BJ (cell line): Measurements from ENCODE around the gene NOS1. TPM values are rescaled to one million over a fixed set of nuclear protein-coding genes. Genes with fewer than 3 reads are reported as not detected.
"Not testable (repeated sequence)": the region's sequence is repeated elsewhere in the genome, so short reads cannot be mapped to it uniquely, and the experiment has no call there.

Source experiments
- CTCF ChIA-PET: fragments of 350-600 bp; formaldehyde crosslinking; extraction: SDS; loops from one replicate; lab custom pipeline; 2021; ENCODE audit warnings: antibody characterized with exemption, inconsistent platforms; lab: Yijun Ruan, JAX
- POLR2A ChIA-PET: fragments of 300-600 bp; sonication (Branson Sonifier 250); formaldehyde crosslinking; extraction: SDS; loops from one replicate; lab custom pipeline; 2021; ENCODE audit warnings: antibody characterized with exemption; lab: Charles Lee
- DNase-seq: peaks from one replicate; pipeline ENCODE4 v3.0.0-alpha.2; 2011; ENCODE audit warnings: low read depth
- H3K27me3 ChIP-seq: 2 replicates; pipeline ENCODE4 v1.6.0; 2011; ENCODE audit warnings: low read length; ENCODE audit not compliant: control insufficient read depth, insufficient read depth
- H3K36me3 ChIP-seq: 2 replicates; pipeline ENCODE4 v1.5.1; 2011; ENCODE audit warnings: low read length; ENCODE audit not compliant: control insufficient read depth, insufficient read depth
- H3K4me3 ChIP-seq: 2 replicates; pipeline ENCODE4 v1.5.1; 2011; ENCODE audit warnings: low read depth, mild to moderate bottlenecking, control low read depth, low read length
- CTCF ChIP-seq: IDR thresholded peaks from 2 replicates; pipeline ENCODE4 v1.5.1; 2011; ENCODE audit warnings: low read depth, mild to moderate bottlenecking, control low read depth, inconsistent platforms, low read length, moderate library complexity; ENCODE audit not compliant: insufficient read depth
- polyA plus RNA-seq: library from polyadenylated mRNA; depleted of rRNA; stranded (reverse); fragments of >200 nt; gene quantifications from 2 replicates; pipeline ENCODE4 v1.2.3, GENCODE V29; 2011

Gene NOS1
- polyA plus RNA-seq, 1 experiment: not detected

DNA sequence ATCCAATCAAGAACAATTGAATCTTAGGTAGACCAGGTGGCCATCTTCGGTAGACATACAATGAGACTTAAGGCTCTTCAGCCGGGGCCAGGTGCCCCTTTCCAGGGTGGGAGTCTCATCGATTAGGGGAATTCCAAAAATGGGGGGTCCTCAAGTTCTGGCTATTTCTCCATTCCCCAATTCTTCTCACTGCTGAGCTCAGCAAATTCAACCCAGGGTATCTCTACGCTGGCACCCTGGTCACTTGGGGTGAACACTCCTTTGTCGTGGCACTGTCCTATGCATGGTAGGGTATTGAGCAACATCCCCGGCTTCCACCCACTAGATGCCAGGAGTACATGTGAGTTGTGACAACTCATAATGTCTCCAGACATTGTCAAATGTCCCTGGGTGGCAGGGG, 136.2 kb downstream of the NOS1 start:
- no peak for DNase-seq
- TF ChIP-seq CTCF: no peak
- H3K4me3 ChIP-seq: no peak overlapping the region
- H3K27me3 ChIP-seq: no peaks in the 10 kb centered on the region
- ChIA-PET POLR2A (no interaction called here), CTCF (interaction anchor here (0.9 to 1.9 kb wide), 2 partner anchors 11 to 142 kb away, joined by 3 to 10 read pairs; no protein-coding TSS in a partner anchor)
- no peaks in the 10 kb centered on the region for H3K36me3 ChIP-seq

DNA sequence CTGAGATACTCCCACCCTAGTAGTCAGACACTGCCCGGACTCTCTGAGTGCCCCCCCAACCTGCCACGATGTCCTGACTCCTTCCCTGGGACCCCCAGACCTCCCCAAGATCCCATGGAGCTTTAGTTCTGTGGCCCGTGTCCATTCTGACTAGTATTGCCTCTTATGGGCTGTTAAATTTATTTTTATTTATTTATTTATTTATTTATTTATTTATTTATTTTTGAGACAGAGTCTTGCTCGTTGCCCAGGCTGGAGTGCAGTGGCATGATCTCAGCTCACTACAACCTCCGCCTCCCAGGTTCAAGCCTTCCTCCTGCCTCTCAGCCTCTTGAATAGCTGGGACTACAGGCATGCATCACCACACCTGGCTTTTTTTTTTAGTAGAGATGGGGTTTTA, 140.5 kb downstream of the NOS1 start:
- H3K27me3 ChIP-seq, POLR2A ChIA-PET, H3K36me3 ChIP-seq, DNase-seq, H3K4me3 ChIP-seq: not testable (repeated sequence)
- CTCF ChIA-PET: interaction anchor here (0.9 to 1.5 kb wide), 5 partner anchors 9 to 653 kb away, joined by 3 to 4 read pairs (median 4); no protein-coding TSS in a partner anchor

GRCh38 chr12:117218149-117218548, 143.3 kb downstream of the NOS1 start:
- ChIA-PET POLR2A (no interaction called here), CTCF (interaction anchor here (1.0 kb wide), 1 partner anchor 149 kb away, joined by 3 read pairs; no protein-coding TSS in a partner anchor)
- no peak for DNase-seq
- H3K4me3 ChIP-seq: no peak overlapping the region
- no peak for TF ChIP-seq CTCF
- H3K36me3 ChIP-seq: no peaks in the 10 kb centered on the region
- no peaks in the 10 kb centered on the region for H3K27me3 ChIP-seq

DNA sequence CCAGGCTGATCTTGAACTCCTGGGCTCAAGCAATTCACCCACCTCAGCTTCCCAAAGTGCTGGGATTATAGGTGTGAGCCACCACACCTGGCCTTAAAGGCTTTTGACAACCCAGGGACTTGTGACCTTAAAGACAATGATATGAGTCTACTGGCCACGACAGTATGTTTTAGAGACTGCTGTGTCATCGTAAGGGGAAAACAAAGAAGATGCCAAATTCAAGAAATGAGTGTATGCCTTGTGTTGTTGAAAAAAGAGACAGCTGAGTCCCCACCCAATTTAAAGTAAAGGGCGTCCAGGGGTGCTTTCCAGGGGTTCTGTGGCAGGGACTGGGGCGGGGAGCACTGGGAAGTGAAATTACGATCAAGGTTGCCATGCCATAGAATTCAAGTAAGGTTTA, 144.7 kb downstream of the NOS1 start:
- ChIA-PET POLR2A (no interaction called here), CTCF (interaction anchor here (0.7 to 1.8 kb wide), 2 partner anchors 46 to 634 kb away, joined by 3 to 7 read pairs; no protein-coding TSS in a partner anchor)
- Histone ChIP-seq H3K4me3 (no peak overlapping the region), H3K27me3 (no peaks in the 10 kb centered on the region), H3K36me3 (no peaks in the 10 kb centered on the region)
- TF ChIP-seq CTCF: no peak
- DNase-seq: no peak

- H3K27me3 ChIP-seq: no peaks in the 10 kb centered on the region
- POLR2A ChIA-PET: no interaction called here
- CTCF ChIA-PET: interaction anchor here (7.2 kb wide), 1 partner anchor 643 kb away, joined by 59 read pairs; no protein-coding TSS in a partner anchor
- no peak for TF ChIP-seq CTCF
- DNase-seq: no peak
- no peak overlapping the region for H3K4me3 ChIP-seq
- no peaks in the 10 kb centered on the region for H3K36me3 ChIP-seq
Observed at GRCh38 chr12:117214797-117215196, 146.6 kb downstream of the NOS1 start.
